Transverse colon (tissue), 4 donors: Measurements from ENCODE around the gene FAM153A. TPM values are rescaled to one million over a fixed set of nuclear protein-coding genes. Genes with fewer than 3 reads are reported as not detected.
"Not testable (repeated sequence)": the region's sequence is repeated elsewhere in the genome, so short reads cannot be mapped to it uniquely, and the experiment has no call there.

ENCODE experiments used
- DNase-seq: peaks from one replicate; pipeline ENCODE4 v3.0.0-alpha.2; 2019
- H3K27ac ChIP-seq, 4 donors: fragments of 200-600 bp; sonication (generic); 2 replicates each; pipeline ENCODE4 v1.5.1; 2016 to 2018; ENCODE audit warnings: inconsistent platforms in 4 of 4
- H3K27me3 ChIP-seq: fragments of 200-600 bp; sonication (generic); 2 replicates; pipeline ENCODE4 v1.5.1; 2017; ENCODE audit warnings: inconsistent platforms
- H3K36me3 ChIP-seq, 4 donors: fragments of 200-600 bp; sonication (generic); 2 replicates each; pipeline ENCODE4 v1.5.1; 2017 to 2019; ENCODE audit warnings: inconsistent platforms in 4 of 4
- H3K4me1 ChIP-seq, 4 donors: fragments of 200-600 bp; sonication (generic); 2 replicates each; pipeline ENCODE4 v1.5.1; 2017 to 2020; ENCODE audit warnings: inconsistent platforms in 4 of 4
- H3K4me3 ChIP-seq, 4 donors: fragments of 200-600 bp; sonication (generic); 1 replicate in 1 of 4; 2 replicates in 3 of 4; pipeline versions ENCODE4 v1.5.1 to v1.6.1; 2017 to 2019; ENCODE audit warnings: inconsistent platforms in 4 of 4
- H3K9me3 ChIP-seq, 2 donors: fragments of 200-600 bp; sonication (generic); 2 replicates each; pipeline ENCODE4 v1.5.1; 2017 to 2019; ENCODE audit warnings: inconsistent platforms in 2 of 2
- WGBS, 2 donors: methylation state at CpG; one replicate each; pipeline ENCODE4 v1.1.5; 2018; ENCODE audit warnings: low coverage in 1 of 2; 5-methylcytosine and 5-hydroxymethylcytosine counted together
- in situ Hi-C, 4 donors: fragments of 200-750 bp; cut with MboI; loops; one replicate each; pipeline versions ENCODE4 v1.15.0 to v1.15.1; 2017; ENCODE audit warnings: low sequenced_read_pairs in 3 of 4, low pct_ligation_motif_present in 1 of 4, low pct_unique_long_range_greater_than_20kb in 1 of 4
- intact Hi-C: fragments of 100-400 bp; cut with DNase I; formaldehyde crosslinking; loops from one replicate; pipeline ENCODE4 v1.15.1; 2023; ENCODE audit warnings: low total_unique reads
- total RNA-seq, 4 donors: library from RNA; depleted of rRNA; stranded (reverse); fragments of >200 nt; gene quantifications; one replicate each; pipeline ENCODE4 v1.1.0, GENCODE V29; 2016
- TF ChIP-seq, protein P1 (sequence below), 5 experiments: fragments of 200-600 bp in 3 of 5; fragments of 450-650 bp in 2 of 5; sonication (generic) in 3 of 5; IDR thresholded peaks; 1 replicate in 2 of 5; 2 replicates in 3 of 5; pipeline ENCODE4 v1.5.1; 2016 to 2017; ENCODE audit warnings: antibody characterized with exemption in 5 of 5, inconsistent platforms in 3 of 5, mild to moderate bottlenecking in 2 of 5, moderate library complexity in 1 of 5

The FAM153A gene
- total RNA-seq, 4 donors from 2014 or later, result 0.14 to 0.48 TPM; not detected in 2

DNA sequence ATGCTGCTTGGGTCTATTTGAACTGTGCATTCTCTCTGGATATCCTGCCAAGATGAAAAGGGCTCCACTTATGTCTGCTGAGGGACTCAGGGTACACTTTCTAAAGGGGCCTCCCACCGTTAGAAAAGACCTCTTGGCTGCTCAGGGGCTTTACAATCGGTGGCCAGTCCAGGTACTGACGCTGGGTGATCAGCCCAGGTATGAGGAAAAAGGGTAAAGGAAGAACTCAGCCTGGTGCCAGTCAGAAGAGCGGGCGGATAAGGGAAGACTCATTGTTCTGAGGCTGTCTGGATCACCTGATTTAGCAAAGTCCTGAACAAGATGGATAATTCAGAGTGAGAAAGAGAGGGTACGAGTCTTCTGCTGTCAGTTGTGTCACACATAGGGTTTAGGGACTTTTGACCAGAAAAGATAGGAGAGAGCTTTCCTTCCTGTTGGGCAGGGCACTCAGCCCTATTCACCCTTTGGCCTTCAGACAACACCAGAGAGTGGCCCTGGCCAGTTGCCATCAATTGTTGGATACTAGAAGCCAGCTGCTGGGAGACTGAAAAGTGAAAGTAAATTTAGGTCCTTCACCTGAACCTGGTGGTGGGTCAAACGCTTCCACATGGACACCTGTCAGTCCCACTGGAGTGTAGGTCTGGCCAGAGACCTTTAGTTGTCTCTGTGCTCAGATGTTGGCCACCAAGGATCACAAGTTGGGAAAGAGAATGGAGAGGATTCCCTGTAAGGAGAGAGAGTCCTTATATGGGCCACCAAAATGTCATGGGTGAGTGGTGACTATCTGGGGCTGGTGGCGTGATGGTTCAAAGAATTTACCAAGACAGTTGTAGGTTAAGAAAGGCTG lies 88.8 kb downstream of the FAM153A start:
- TF ChIP-seq, protein P1, sequence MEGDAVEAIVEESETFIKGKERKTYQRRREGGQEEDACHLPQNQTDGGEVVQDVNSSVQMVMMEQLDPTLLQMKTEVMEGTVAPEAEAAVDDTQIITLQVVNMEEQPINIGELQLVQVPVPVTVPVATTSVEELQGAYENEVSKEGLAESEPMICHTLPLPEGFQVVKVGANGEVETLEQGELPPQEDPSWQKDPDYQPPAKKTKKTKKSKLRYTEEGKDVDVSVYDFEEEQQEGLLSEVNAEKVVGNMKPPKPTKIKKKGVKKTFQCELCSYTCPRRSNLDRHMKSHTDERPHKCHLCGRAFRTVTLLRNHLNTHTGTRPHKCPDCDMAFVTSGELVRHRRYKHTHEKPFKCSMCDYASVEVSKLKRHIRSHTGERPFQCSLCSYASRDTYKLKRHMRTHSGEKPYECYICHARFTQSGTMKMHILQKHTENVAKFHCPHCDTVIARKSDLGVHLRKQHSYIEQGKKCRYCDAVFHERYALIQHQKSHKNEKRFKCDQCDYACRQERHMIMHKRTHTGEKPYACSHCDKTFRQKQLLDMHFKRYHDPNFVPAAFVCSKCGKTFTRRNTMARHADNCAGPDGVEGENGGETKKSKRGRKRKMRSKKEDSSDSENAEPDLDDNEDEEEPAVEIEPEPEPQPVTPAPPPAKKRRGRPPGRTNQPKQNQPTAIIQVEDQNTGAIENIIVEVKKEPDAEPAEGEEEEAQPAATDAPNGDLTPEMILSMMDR (IDR thresholded peaks at IDR 0.05), result peak in 2 of 5 experiments; percentile 16 to 26
- H3K27me3 ChIP-seq, H3K36me3 ChIP-seq, in situ Hi-C loops, H3K4me3 ChIP-seq, H3K9me3 ChIP-seq, intact Hi-C loops, H3K4me1 ChIP-seq: not testable (repeated sequence)
- DNase-seq, result peak; percentile 87
- H3K27ac ChIP-seq, result peak overlapping the region; percentile 33 to 69 (median 60)
- 54% methylated on average over 6 of the region's 8 CpGs; no CpG with 5 or more reads in 1 of the 2 donors for WGBS, 2 donors

DNA sequence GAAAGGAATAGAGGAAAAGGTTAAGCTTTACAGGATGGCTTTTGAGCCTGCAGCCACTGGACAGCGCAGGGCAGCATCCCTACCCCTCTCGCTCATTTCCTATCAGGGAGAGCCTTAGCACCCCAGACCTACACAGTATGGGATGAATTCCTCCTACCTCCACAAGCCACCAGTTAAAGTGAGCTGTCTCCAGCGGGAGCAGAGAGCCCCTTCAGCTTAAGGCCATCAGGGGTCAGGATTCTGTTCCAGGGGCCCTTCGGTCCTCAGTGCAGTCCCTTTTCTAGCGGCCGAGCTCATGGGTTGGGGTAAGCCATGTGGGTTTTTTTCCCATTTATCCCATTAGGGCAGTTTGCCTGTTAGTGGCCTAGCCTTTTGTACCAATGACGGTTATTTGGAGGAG lies 89.7 kb downstream of the FAM153A start:
- intact Hi-C loops, DNase-seq, H3K27ac ChIP-seq: not testable (repeated sequence)

GRCh38 chr5:177692507-177692906 lies 90.2 kb downstream of the FAM153A start:
- H3K36me3 ChIP-seq, H3K9me3 ChIP-seq, H3K27ac ChIP-seq, H3K27me3 ChIP-seq, DNase-seq, H3K4me1 ChIP-seq, in situ Hi-C loops, H3K4me3 ChIP-seq, intact Hi-C loops: not testable (repeated sequence)
- 0 to 3% methylated on average over 1 of the region's 1 CpG for WGBS, 2 donors

More for the DNA sequence above, 89.7 kb downstream of the FAM153A start:
- H3K4me3 ChIP-seq, H3K9me3 ChIP-seq, H3K36me3 ChIP-seq, H3K27me3 ChIP-seq, in situ Hi-C loops, H3K4me1 ChIP-seq: not testable (repeated sequence)
- 83% methylated on average over 1 of the region's 7 CpGs; no CpG with 5 or more reads in 1 of the 2 donors for WGBS, 2 donors

GRCh38 chr5:177689011-177689610 lies 93.6 kb downstream of the FAM153A start:
- in situ Hi-C loops, intact Hi-C loops, H3K27me3 ChIP-seq, DNase-seq, H3K36me3 ChIP-seq, H3K27ac ChIP-seq, H3K4me3 ChIP-seq, H3K4me1 ChIP-seq, H3K9me3 ChIP-seq: not testable (repeated sequence)
- WGBS, 2 donors, result 75 to 93% methylated on average over 2 to 12 of the region's 12 CpGs

DNA sequence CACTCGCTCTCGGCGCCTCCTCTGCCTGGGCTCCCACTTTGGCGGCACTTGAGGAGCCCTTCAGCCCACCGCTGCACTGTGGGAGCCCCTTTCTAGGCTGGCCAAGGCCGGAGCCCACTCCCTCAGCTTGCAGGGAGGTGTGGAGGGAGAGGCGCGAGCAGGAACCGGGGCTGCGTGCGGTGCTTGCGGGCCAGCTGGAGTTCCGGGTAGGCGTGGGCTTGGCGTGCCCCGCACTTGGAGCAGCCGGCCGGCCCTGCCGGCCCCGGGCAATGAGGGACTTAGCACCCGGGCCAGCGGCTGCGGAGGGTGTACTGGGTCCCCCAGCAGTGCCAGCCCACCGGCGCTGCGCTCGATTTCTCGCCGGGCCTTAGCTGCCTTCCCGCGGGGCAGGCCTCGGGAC lies 94.6 kb downstream of the FAM153A start:
- H3K36me3 ChIP-seq, DNase-seq, H3K4me3 ChIP-seq, H3K9me3 ChIP-seq, intact Hi-C loops, in situ Hi-C loops, H3K4me1 ChIP-seq, H3K27ac ChIP-seq, H3K27me3 ChIP-seq: not testable (repeated sequence)
- 94 to 100% methylated on average over 3 to 12 of the region's 32 CpGs for WGBS, 2 donors

- H3K4me3 ChIP-seq, DNase-seq, H3K27ac ChIP-seq, H3K4me1 ChIP-seq, H3K36me3 ChIP-seq, H3K27me3 ChIP-seq, in situ Hi-C loops, intact Hi-C loops, H3K9me3 ChIP-seq: not testable (repeated sequence)
- WGBS, 2 donors, result 14 to 33% methylated on average over 1 of the region's 1 CpG
Observed at GRCh38 chr5:177681920-177682319, 100.8 kb downstream of the FAM153A start.

Other genes starting within 250 kb of the FAM153A start
- 100 to 1,000 TPM in 1 of 4 donors, 10 to 100 TPM in 3; 59.7 to 128 (median 63.5) TPM for gene FAM193B, start 228.3 kb downstream of the FAM153A start, total RNA-seq
- gene TMED9, start 190.7 kb downstream of the FAM153A start, total RNA-seq, result 10 to 100 TPM; 34.4 to 85.9 (median 70.9) TPM
- gene B4GALT7, start 182.8 kb downstream of the FAM153A start, total RNA-seq, result 10 to 100 TPM; 17.9 to 38.5 (median 27.0) TPM
- gene PROP1, start 213.3 kb upstream of the FAM153A start, total RNA-seq, result not detected